ENCODE measurements around the gene GPR37.

Gene GPR37

DNA sequence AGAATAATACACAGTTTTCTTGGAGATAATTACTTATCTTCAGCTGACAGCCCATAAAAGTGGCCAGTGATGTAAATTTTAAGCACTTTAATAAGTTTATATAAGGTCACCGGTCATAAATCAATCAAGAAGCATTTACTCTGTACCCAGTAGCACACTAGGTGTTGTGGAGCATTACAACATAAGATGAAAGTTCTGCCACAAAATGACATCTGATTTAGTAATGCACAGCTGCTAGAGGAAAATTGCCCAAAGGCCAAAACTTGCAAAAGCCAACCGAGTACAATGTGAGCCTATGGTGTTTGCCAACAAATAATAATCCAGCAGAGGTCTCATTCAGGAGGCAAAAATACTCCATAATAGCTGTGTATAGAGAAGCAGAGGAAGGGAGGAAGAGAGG, 63.6 kb downstream of the GPR37 start:
- Histone ChIP-seq H4K20me1 (ENCODE audit: control insufficient read depth, insufficient read depth, low read depth, low read length) (no peaks in the 10 kb centered on the region), H3K9me2 (replicated peaks; ENCODE audit: control insufficient read depth, low read length) (no peaks in the 10 kb centered on the region), H3F3A (ENCODE audit: control insufficient read depth, insufficient read depth) (no peaks in the 10 kb centered on the region), H3K79me2 (ENCODE audit: control insufficient read depth, low read length) (no peaks in the 10 kb centered on the region), H3K4me2 (ENCODE audit: low read length) (no peak overlapping the region), H3K36me3 (ENCODE audit: control insufficient read depth, low read length) (no peaks in the 10 kb centered on the region), H3K27ac (ENCODE audit: low read depth, low read length) (no peak overlapping the region), H3K4me3 (ENCODE audit: low read length) (no peak overlapping the region), H3K9me3 (ENCODE audit: control insufficient read depth, insufficient read depth, low read length) (no peaks in the 10 kb centered on the region), H3K4me1 (ENCODE audit: control insufficient read depth, low read length) (no peaks in the 10 kb centered on the region), H3K27me3 (ENCODE audit: control insufficient read depth, low read length) (no peaks in the 10 kb centered on the region)
- no peak for TF ChIP-seq EZH2phosphoT487 (IDR thresholded peaks at IDR 0.05; ENCODE audit: borderline replicate concordance, low read length)
- TF ChIP-seq, protein P1, sequence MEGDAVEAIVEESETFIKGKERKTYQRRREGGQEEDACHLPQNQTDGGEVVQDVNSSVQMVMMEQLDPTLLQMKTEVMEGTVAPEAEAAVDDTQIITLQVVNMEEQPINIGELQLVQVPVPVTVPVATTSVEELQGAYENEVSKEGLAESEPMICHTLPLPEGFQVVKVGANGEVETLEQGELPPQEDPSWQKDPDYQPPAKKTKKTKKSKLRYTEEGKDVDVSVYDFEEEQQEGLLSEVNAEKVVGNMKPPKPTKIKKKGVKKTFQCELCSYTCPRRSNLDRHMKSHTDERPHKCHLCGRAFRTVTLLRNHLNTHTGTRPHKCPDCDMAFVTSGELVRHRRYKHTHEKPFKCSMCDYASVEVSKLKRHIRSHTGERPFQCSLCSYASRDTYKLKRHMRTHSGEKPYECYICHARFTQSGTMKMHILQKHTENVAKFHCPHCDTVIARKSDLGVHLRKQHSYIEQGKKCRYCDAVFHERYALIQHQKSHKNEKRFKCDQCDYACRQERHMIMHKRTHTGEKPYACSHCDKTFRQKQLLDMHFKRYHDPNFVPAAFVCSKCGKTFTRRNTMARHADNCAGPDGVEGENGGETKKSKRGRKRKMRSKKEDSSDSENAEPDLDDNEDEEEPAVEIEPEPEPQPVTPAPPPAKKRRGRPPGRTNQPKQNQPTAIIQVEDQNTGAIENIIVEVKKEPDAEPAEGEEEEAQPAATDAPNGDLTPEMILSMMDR (IDR thresholded peaks at IDR 0.05; ENCODE audit: low read depth, low read length, poor library complexity, severe bottlenecking): no peak

DNA sequence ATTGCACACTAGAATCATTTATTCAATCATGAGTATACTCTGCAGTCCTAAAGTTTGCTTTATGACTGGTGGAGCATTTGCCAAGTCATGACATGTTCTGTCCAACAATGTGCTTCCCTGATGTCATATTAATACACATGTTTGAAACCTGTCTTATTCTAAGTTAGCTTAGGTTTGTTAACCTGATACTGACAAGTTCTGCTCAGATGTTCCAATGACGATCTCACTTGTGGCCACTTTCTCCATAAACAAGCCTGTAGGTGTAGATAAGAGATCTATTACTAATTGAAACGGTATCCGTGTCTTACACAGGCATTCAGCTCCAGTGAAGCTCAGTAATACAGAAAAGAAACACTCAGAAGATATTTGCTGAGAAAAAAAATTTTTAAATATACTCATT, 64.9 kb downstream of the GPR37 start:
- Histone ChIP-seq H3K4me3 (ENCODE audit: low read length) (no peak overlapping the region), H3K79me2 (ENCODE audit: control insufficient read depth, low read length) (no peaks in the 10 kb centered on the region)
- TF ChIP-seq EZH2phosphoT487 (IDR thresholded peaks at IDR 0.05; ENCODE audit: borderline replicate concordance, low read length): no peak
- TF ChIP-seq, protein P1 (IDR thresholded peaks at IDR 0.05; ENCODE audit: low read depth, low read length, poor library complexity, severe bottlenecking): no peak

DNA sequence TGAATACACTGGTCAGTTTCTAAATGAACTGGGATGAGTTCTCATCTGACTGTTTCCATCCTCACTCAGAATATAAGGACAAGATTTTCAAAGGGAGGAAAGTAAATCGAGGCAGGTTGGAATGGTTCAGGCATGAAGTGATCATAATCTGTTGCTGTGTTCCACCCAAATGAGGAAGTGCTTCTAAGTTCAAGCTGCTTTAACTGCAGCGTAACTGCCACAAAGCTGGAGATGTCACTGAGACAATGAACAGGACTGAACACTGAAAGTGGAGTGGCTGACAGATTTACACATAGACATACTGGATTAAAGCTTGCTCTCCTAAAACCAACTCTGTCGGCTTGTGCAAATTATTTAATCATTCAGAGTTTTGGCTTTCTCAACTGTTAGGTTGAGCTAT, 66.6 kb downstream of the GPR37 start:
- no peaks in the 10 kb centered on the region for H3K4me1 ChIP-seq (ENCODE audit: control insufficient read depth, low read length)
- H4K20me1 ChIP-seq (ENCODE audit: control insufficient read depth, insufficient read depth, low read depth, low read length): no peaks in the 10 kb centered on the region
- H3K4me2 ChIP-seq (ENCODE audit: low read length): no peak overlapping the region
- H3K9me2 ChIP-seq (replicated peaks; ENCODE audit: control insufficient read depth, low read length): no peaks in the 10 kb centered on the region
- H3F3A ChIP-seq (ENCODE audit: control insufficient read depth, insufficient read depth): no peaks in the 10 kb centered on the region
- H3K79me2 ChIP-seq (ENCODE audit: control insufficient read depth, low read length): no peaks in the 10 kb centered on the region
- TF ChIP-seq EZH2phosphoT487 (IDR thresholded peaks at IDR 0.05; ENCODE audit: borderline replicate concordance, low read length): no peak
- TF ChIP-seq, protein P1 (IDR thresholded peaks at IDR 0.05; ENCODE audit: low read depth, low read length, poor library complexity, severe bottlenecking): no peak
- no peak overlapping the region for H3K4me3 ChIP-seq (ENCODE audit: low read length)
- H3K36me3 ChIP-seq (ENCODE audit: control insufficient read depth, low read length): no peaks in the 10 kb centered on the region
- H3K27ac ChIP-seq (ENCODE audit: low read depth, low read length): no peak overlapping the region
- H3K9me3 ChIP-seq (ENCODE audit: control insufficient read depth, insufficient read depth, low read length): no peaks in the 10 kb centered on the region
- no peaks in the 10 kb centered on the region for H3K27me3 ChIP-seq (ENCODE audit: control insufficient read depth, low read length)

More for the DNA sequence above, 64.9 kb downstream of the GPR37 start:
- H4K20me1 ChIP-seq (ENCODE audit: control insufficient read depth, insufficient read depth, low read depth, low read length): no peaks in the 10 kb centered on the region
- H3K27me3 ChIP-seq (ENCODE audit: control insufficient read depth, low read length): no peaks in the 10 kb centered on the region
- H3K4me2 ChIP-seq (ENCODE audit: low read length): no peak overlapping the region
- no peak overlapping the region for H3K27ac ChIP-seq (ENCODE audit: low read depth, low read length)
- no peaks in the 10 kb centered on the region for H3K4me1 ChIP-seq (ENCODE audit: control insufficient read depth, low read length)
- no peaks in the 10 kb centered on the region for H3F3A ChIP-seq (ENCODE audit: control insufficient read depth, insufficient read depth)
- H3K36me3 ChIP-seq (ENCODE audit: control insufficient read depth, low read length): no peaks in the 10 kb centered on the region
- H3K9me2 ChIP-seq (replicated peaks; ENCODE audit: control insufficient read depth, low read length): no peaks in the 10 kb centered on the region
- H3K9me3 ChIP-seq (ENCODE audit: control insufficient read depth, insufficient read depth, low read length): no peaks in the 10 kb centered on the region

DNA sequence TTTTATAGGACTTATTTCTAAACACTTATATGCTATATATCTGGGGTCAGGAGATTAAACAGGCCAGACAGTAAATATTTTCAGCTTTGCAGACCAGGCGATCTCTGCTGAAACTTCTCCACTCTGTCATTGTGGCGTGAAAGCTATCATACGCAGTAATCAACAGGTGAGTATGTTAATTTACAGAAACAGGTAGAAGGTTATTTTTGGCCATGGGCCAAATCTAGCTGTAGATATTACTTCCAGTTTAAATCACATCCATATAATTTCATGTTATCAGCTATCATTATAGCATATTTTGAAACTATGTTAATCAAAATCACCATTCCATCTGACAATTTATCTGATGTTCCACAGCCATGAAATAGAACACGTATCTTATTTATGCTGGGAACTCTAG, 67.8 kb downstream of the GPR37 start:
- H4K20me1 ChIP-seq (ENCODE audit: control insufficient read depth, insufficient read depth, low read depth, low read length): no peaks in the 10 kb centered on the region
- no peaks in the 10 kb centered on the region for H3K36me3 ChIP-seq (ENCODE audit: control insufficient read depth, low read length)
- H3K4me2 ChIP-seq (ENCODE audit: low read length): no peak overlapping the region
- no peaks in the 10 kb centered on the region for H3K27me3 ChIP-seq (ENCODE audit: control insufficient read depth, low read length)
- no peak overlapping the region for H3K4me3 ChIP-seq (ENCODE audit: low read length)
- no peaks in the 10 kb centered on the region for H3K9me2 ChIP-seq (replicated peaks; ENCODE audit: control insufficient read depth, low read length)
- H3K4me1 ChIP-seq (ENCODE audit: control insufficient read depth, low read length): no peaks in the 10 kb centered on the region
- TF ChIP-seq, protein P1 (IDR thresholded peaks at IDR 0.05; ENCODE audit: low read depth, low read length, poor library complexity, severe bottlenecking): no peak
- TF ChIP-seq EZH2phosphoT487 (IDR thresholded peaks at IDR 0.05; ENCODE audit: borderline replicate concordance, low read length): no peak
- H3F3A ChIP-seq (ENCODE audit: control insufficient read depth, insufficient read depth): no peaks in the 10 kb centered on the region
- H3K79me2 ChIP-seq (ENCODE audit: control insufficient read depth, low read length): no peaks in the 10 kb centered on the region
- H3K27ac ChIP-seq (ENCODE audit: low read depth, low read length): no peak overlapping the region
- no peaks in the 10 kb centered on the region for H3K9me3 ChIP-seq (ENCODE audit: control insufficient read depth, insufficient read depth, low read length)

Measured in DOHH2 (cell line).